HG03135 (cell line): ENCODE measurements around the gene HECTD2.
"Not testable (repeated sequence)": the region's sequence is repeated elsewhere in the genome, so short reads cannot be mapped to it uniquely, and the experiment has no call there.

Experiments used
- ATAC-seq: cut with Tn5 transposase; IDR thresholded peaks from one replicate; pipeline ENCODE4 v1.9.1; 2021; ENCODE audit warnings: mild to moderate bottlenecking, moderate library complexity; ENCODE audit not compliant: unreplicated experiment

HECTD2 gene

GRCh38 chr10:91536733-91537132, 126.6 kb downstream of the HECTD2 start:
- no peak for ATAC-seq

- ATAC-seq = no peak
Measured at GRCh38 chr10:91537614-91538383, 127.7 kb downstream of the HECTD2 start.

- no peak for ATAC-seq
Measured at GRCh38 chr10:91539930-91540329, 129.8 kb downstream of the HECTD2 start.

- ATAC-seq = no peak
Measured at GRCh38 chr10:91540733-91541132, 130.6 kb downstream of the HECTD2 start.

GRCh38 chr10:91541481-91541880, 131.3 kb downstream of the HECTD2 start:
- ATAC-seq = no peak

GRCh38 chr10:91545384-91545783, 135.2 kb downstream of the HECTD2 start:
- no peak for ATAC-seq

GRCh38 chr10:91545838-91546237, 135.7 kb downstream of the HECTD2 start:
- no peak for ATAC-seq

- no peak for ATAC-seq
Measured at GRCh38 chr10:91549262-91549661, 139.1 kb downstream of the HECTD2 start.

- ATAC-seq = no peak
Measured at GRCh38 chr10:91550021-91550420, 139.9 kb downstream of the HECTD2 start.

GRCh38 chr10:91551856-91552255, 141.7 kb downstream of the HECTD2 start:
- ATAC-seq = no peak

GRCh38 chr10:91552274-91553095, 142.3 kb downstream of the HECTD2 start:
- no peak for ATAC-seq

- ATAC-seq = no peak
Measured at GRCh38 chr10:91555455-91555854, 145.3 kb downstream of the HECTD2 start.

GRCh38 chr10:91556691-91557566, 146.8 kb downstream of the HECTD2 start:
- ATAC-seq = no peak

- ATAC-seq = no peak
Measured at GRCh38 chr10:91557651-91558111, 147.5 kb downstream of the HECTD2 start.

- no peak for ATAC-seq
Measured at GRCh38 chr10:91558473-91558872, 148.3 kb downstream of the HECTD2 start.

GRCh38 chr10:91559169-91559568, 149.0 kb downstream of the HECTD2 start:
- ATAC-seq = no peak

GRCh38 chr10:91559750-91560149, 149.6 kb downstream of the HECTD2 start:
- no peak for ATAC-seq

- not testable (repeated sequence) for ATAC-seq
Measured at GRCh38 chr10:91560827-91561226, 150.7 kb downstream of the HECTD2 start.

- no peak for ATAC-seq
Measured at GRCh38 chr10:91562839-91563581, 152.9 kb downstream of the HECTD2 start.

- ATAC-seq = no peak
Measured at GRCh38 chr10:91564026-91564425, 153.9 kb downstream of the HECTD2 start.
